Esophagus squamous epithelium (tissue), 5 donors: Measurements from ENCODE around the gene PARD3. TPM values are rescaled to one million over a fixed set of nuclear protein-coding genes. Genes with fewer than 3 reads are reported as not detected.
A peak's percentile ranks its signal among the peaks of the same experiment; 100 is the strongest.

ENCODE experiments used
- DNase-seq: peaks from one replicate; lab custom pipeline; 2025; lab: John Stamatoyannopoulos, UW
- H3K27ac ChIP-seq, 4 donors: fragments of 200-600 bp; sonication (generic); one replicate each; pipeline ENCODE4 v1.5.1; 2016 to 2019; ENCODE audit warnings: mild to moderate bottlenecking in 1 of 4
- H3K27me3 ChIP-seq, 4 donors: fragments of 200-600 bp; sonication (generic); 1 replicate in 3 of 4; 2 replicates in 1 of 4; pipeline versions ENCODE4 v1.5.1 to v1.6.0; 2017 to 2021; ENCODE audit warnings: antibody characterized with exemption in 1 of 4
- H3K36me3 ChIP-seq, 3 donors: fragments of 200-600 bp; sonication (generic); one replicate each; pipeline ENCODE4 v1.5.1; 2016 to 2019
- H3K4me1 ChIP-seq, 3 donors: fragments of 200-600 bp; sonication (generic); one replicate each; pipeline ENCODE4 v1.5.1; 2017 to 2019
- H3K4me3 ChIP-seq, 4 donors: fragments of 200-600 bp; sonication (generic); 1 replicate in 3 of 4; 2 replicates in 1 of 4; pipeline ENCODE4 v1.5.1; 2016 to 2019; ENCODE audit warnings: mild to moderate bottlenecking in 2 of 4, moderate library complexity in 1 of 4
- H3K9me3 ChIP-seq, 3 donors: fragments of 200-600 bp; sonication (generic); one replicate each; pipeline ENCODE4 v1.5.1; 2016 to 2019
- POLR2A ChIP-seq, 4 donors: fragments of 450-650 bp; IDR thresholded peaks; one replicate each; pipeline ENCODE4 v1.6.1; 2017; ENCODE audit warnings: antibody characterized with exemption in 4 of 4, mild to moderate bottlenecking in 4 of 4, moderate library complexity in 3 of 4
- WGBS, 2 donors: methylation state at CpG; one replicate each; pipeline ENCODE4 v1.1.5; 2018; 5-methylcytosine and 5-hydroxymethylcytosine counted together
- intact Hi-C: fragments of 100-400 bp; cut with DNase I; formaldehyde crosslinking; loops from one replicate; pipeline ENCODE4 v1.15.0; 2022
- total RNA-seq, 4 donors: library from RNA; depleted of rRNA; stranded (reverse); fragments of >200 nt; gene quantifications; one replicate each; pipeline ENCODE4 v1.1.0, GENCODE V29; 2016
- TF ChIP-seq, protein P1 (sequence below), 6 experiments: fragments of 450-650 bp in 4 of 6; fragments of 200-600 bp in 2 of 6; sonication (generic) in 2 of 6; IDR thresholded peaks; one replicate each; pipeline ENCODE4 v1.5.1; 2016 to 2019; ENCODE audit warnings: antibody characterized with exemption in 6 of 6, mild to moderate bottlenecking in 4 of 6, moderate library complexity in 4 of 6
- donor health status: DM: yes; HTN: yes; CAD: no.

Gene PARD3
- total RNA-seq, 4 donors from 2014 or later: 57.3 to 114 (median 81.7) TPM

DNA sequence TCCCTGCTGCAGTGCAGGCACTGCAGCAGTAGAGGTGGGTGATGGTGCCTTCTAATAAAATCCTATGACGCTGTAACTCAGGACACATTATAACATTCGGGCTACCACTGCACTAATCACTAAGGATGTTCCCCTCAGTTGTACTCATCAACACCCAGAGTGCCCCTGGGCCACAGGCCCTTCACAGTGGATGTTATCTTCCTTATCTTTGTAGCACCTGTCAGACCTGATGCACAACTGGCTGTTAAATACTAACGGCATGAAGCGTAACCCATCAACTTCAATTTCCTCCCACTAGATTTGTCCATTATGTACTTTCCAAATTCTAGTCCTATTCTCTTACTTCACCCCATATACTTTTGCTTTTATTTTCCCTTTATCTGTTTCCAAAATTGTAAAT, 66.3 kb downstream of the PARD3 start:
- Histone ChIP-seq H3K4me3 (no peak overlapping the region), H3K27me3 (no peaks in the 10 kb centered on the region), H3K9me3 (no peaks in the 10 kb centered on the region), H3K36me3 (no peaks in the 10 kb centered on the region), H3K27ac (peak overlapping the region in 2 of 4 donors; percentile 68 to 69), H3K4me1 (peaks cover 0 to 76% (median 23%) of the 10 kb centered on the region in 3 donors)
- 80 to 89% methylated on average over 4 of the region's 4 CpGs for WGBS, 2 donors
- intact Hi-C loops: no loop called here
- DNase-seq: no peak
- TF ChIP-seq, protein P1, sequence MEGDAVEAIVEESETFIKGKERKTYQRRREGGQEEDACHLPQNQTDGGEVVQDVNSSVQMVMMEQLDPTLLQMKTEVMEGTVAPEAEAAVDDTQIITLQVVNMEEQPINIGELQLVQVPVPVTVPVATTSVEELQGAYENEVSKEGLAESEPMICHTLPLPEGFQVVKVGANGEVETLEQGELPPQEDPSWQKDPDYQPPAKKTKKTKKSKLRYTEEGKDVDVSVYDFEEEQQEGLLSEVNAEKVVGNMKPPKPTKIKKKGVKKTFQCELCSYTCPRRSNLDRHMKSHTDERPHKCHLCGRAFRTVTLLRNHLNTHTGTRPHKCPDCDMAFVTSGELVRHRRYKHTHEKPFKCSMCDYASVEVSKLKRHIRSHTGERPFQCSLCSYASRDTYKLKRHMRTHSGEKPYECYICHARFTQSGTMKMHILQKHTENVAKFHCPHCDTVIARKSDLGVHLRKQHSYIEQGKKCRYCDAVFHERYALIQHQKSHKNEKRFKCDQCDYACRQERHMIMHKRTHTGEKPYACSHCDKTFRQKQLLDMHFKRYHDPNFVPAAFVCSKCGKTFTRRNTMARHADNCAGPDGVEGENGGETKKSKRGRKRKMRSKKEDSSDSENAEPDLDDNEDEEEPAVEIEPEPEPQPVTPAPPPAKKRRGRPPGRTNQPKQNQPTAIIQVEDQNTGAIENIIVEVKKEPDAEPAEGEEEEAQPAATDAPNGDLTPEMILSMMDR (IDR thresholded peaks at IDR 0.05): no peak
- TF ChIP-seq POLR2A (IDR thresholded peaks at IDR 0.05): no peak

DNA sequence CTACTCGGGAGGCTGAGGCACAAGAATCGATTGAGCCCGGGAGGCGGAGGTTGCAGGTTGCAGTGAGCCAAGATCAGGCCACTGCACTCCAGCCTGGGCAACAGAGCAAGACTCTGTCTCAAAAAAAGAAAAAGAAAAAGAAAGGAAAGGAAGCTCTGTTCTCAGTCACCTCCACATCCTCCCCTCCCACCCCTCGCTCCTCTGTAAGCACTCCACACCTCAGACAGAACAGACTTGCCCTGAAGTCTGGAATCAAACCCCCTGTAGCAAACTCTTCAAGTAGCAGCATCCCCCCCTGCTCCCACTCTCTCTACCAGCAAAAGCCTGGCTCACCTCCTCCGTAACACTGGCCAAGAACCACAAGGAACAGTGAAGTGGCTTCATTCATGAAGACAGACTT, 66.7 kb downstream of the PARD3 start:
- no peak for DNase-seq
- WGBS, 2 donors: 90 to 91% methylated on average over 5 to 6 of the region's 6 CpGs
- no peak overlapping the region for H3K4me3 ChIP-seq
- H3K4me1 ChIP-seq: peaks cover 0 to 76% (median 23%) of the 10 kb centered on the region in 3 donors
- TF ChIP-seq POLR2A (IDR thresholded peaks at IDR 0.05): no peak
- TF ChIP-seq, protein P1 (IDR thresholded peaks at IDR 0.05): no peak
- H3K27me3 ChIP-seq: no peaks in the 10 kb centered on the region
- H3K9me3 ChIP-seq: no peaks in the 10 kb centered on the region
- H3K27ac ChIP-seq: peak overlapping the region in 3 of 4 donors; percentile 52 to 69 (median 68)
- intact Hi-C loops: no loop called here
- no peaks in the 10 kb centered on the region for H3K36me3 ChIP-seq

DNA sequence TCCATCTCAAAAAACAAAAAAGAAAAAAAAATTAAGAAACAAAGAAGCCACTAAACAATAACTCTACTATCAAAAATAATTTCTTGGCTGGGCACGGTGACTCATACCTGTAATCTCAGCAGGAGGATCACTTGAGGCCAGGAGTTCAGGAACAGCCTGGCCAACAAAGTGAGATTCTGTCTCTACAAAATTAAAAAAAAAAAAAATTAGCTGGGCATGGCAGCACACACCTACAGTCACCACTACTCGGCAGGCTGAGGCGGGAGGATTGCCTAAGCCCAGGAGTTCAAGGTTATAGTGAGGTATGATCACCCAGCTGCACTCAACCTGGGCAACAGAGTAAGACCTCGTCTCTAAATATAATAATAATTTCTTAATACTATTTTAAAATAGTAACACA, 69.0 kb downstream of the PARD3 start:
- DNase-seq: no peak
- H3K27me3 ChIP-seq: no peaks in the 10 kb centered on the region
- intact Hi-C loops: no loop called here
- WGBS, 2 donors: 45 to 65% methylated on average over 4 of the region's 4 CpGs
- H3K9me3 ChIP-seq: no peaks in the 10 kb centered on the region
- peak overlapping the region in 1 of 4 donors; percentile 69 for H3K27ac ChIP-seq
- H3K4me3 ChIP-seq: no peak overlapping the region
- TF ChIP-seq, protein P1 (IDR thresholded peaks at IDR 0.05): peak in 2 of 6 experiments; percentile 18 to 32
- TF ChIP-seq POLR2A (IDR thresholded peaks at IDR 0.05): no peak
- H3K4me1 ChIP-seq: peaks cover 0 to 75% (median 21%) of the 10 kb centered on the region in 3 donors
- no peaks in the 10 kb centered on the region for H3K36me3 ChIP-seq

DNA sequence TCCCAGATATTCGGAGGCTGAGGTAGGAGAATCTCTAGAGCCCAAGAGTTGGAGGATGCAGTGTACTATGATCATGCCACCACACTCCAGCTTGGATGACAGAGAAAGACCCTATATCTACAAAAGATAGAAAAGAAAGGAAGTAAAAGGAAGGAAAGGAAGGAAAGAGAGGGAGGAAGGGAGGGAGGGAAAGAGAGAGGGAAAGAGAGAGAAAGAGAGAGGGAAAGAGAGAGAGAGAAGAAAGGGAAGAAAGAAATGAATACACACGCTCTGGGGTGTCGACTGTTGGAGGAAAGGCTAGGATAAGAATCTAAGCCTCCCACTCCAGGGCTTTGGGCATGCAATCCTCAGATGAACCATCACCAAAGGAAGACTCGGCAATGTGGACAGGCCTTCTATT, 69.9 kb downstream of the PARD3 start:
- DNase-seq: no peak
- Histone ChIP-seq H3K4me1 (peaks cover under 1 to 76% (median 21%) of the 10 kb centered on the region in 3 donors), H3K27ac (peak overlapping the region in 1 of 4 donors; percentile 81)

DNA sequence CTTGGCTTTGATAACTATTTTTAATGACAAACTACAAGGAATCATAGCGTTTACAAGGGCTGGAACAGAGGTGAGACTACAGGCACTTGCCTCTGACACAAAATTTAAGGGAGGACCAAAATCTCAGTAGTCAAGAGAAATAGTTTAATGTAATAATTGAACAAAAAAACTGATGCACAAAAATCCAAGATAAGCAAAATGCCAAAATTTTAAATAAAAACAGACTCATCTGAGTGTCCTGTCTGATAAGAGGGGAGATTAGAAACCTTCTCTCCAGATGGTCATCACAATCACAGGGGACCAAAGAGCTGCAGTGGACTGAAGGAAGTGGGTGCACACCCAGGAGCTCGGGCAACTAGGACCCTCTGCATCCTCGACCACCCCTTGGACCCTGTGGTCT, 70.5 kb downstream of the PARD3 start:
- intact Hi-C loops: no loop called here
- TF ChIP-seq POLR2A (IDR thresholded peaks at IDR 0.05): no peak
- TF ChIP-seq, protein P1 (IDR thresholded peaks at IDR 0.05): no peak
- H3K27ac ChIP-seq: peak overlapping the region; percentile 28 to 81 (median 74)
- H3K4me1 ChIP-seq: peaks cover 7 to 82% (median 27%) of the 10 kb centered on the region in 3 donors
- H3K27me3 ChIP-seq: no peaks in the 10 kb centered on the region
- DNase-seq: no peak
- H3K9me3 ChIP-seq: no peaks in the 10 kb centered on the region
- 71 to 76% methylated on average over 3 of the region's 3 CpGs for WGBS, 2 donors
- H3K36me3 ChIP-seq: no peaks in the 10 kb centered on the region
- no peak overlapping the region for H3K4me3 ChIP-seq

More for the DNA sequence above, 69.9 kb downstream of the PARD3 start:
- Histone ChIP-seq H3K36me3 (no peaks in the 10 kb centered on the region), H3K9me3 (no peaks in the 10 kb centered on the region), H3K4me3 (no peak overlapping the region), H3K27me3 (no peaks in the 10 kb centered on the region)
- TF ChIP-seq, protein P1 (IDR thresholded peaks at IDR 0.05): no peak
- no peak for TF ChIP-seq POLR2A (IDR thresholded peaks at IDR 0.05)
- intact Hi-C loops: no loop called here
- WGBS, 2 donors: 88 to 94% methylated on average over 4 of the region's 4 CpGs
